GM21717 (cell line): ENCODE measurements around the gene DNAL1.
"Not testable (repeated sequence)": the region's sequence is repeated elsewhere in the genome, so short reads cannot be mapped to it uniquely, and the experiment has no call there.

ENCODE experiments used
- ATAC-seq: cut with Tn5 transposase; IDR thresholded peaks from one replicate; pipeline ENCODE4 v1.9.1; 2021; ENCODE audit warnings: mild to moderate bottlenecking, moderate library complexity; ENCODE audit not compliant: unreplicated experiment

The DNAL1 gene

DNA sequence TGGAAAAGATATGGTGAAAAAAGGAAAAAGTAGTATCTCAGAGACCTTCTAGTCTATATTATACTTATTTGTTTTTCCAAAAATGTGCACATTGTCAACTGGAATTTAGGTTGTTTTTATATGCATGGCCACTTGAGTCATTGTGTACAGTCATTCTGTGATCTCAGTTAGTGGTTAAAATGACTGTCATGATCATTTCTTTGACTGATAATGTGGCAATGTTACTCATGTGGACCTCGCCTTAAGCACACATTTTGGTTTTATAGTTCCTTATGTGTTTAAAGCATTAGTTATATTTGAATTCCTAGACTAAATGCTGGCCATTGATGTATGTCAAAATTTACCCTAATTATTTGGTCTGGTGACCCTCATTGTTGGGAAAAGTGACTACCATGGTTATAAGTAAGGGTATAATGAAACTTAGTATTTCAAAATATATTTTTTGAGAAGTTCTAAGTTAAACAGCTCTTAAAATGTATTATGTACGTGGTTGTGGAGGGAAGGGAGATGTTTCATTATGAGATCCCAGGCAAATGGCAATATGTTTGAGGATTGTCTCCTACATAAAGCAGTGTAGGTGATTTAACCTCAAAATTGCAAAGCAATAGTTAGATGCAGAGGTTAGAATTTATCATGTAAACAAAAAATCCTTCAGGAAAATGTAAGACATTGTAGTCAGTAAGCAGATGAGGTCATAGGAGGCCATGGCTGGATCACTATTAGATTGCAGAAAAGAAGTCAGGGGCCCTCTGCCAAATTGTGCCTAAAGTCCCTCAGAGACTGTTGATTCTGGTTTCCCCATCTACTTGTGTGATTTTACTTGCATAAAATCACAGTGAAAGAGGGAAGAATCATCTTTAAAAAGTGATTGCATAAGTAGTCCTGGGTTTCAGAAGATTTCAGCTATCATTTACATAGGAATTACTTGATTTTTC is 51.9 kb downstream of the DNAL1 start:
- ATAC-seq: peak; percentile 82

GRCh38 chr14:73700325-73700724 is 55.5 kb downstream of the DNAL1 start:
- ATAC-seq: no peak

DNA sequence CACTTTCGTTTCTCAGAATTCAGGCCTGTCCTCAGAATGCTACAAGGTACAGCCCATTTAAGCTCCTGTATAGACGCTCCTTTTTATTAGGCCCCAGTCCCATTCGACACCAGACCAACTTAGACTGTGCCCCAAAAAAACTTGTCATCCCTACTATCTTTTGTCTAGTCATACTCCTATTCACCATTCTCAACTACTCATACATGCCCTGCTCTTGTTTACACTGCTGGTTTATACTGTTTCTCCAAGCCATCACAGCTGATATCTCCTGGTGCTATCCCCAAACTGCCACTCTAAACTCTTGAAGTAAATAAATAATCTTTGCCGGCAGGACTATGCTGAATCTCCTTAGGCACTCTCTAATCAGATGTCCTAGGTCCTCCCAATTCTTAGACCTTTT is 63.3 kb downstream of the DNAL1 start:
- not testable (repeated sequence) for ATAC-seq

DNA sequence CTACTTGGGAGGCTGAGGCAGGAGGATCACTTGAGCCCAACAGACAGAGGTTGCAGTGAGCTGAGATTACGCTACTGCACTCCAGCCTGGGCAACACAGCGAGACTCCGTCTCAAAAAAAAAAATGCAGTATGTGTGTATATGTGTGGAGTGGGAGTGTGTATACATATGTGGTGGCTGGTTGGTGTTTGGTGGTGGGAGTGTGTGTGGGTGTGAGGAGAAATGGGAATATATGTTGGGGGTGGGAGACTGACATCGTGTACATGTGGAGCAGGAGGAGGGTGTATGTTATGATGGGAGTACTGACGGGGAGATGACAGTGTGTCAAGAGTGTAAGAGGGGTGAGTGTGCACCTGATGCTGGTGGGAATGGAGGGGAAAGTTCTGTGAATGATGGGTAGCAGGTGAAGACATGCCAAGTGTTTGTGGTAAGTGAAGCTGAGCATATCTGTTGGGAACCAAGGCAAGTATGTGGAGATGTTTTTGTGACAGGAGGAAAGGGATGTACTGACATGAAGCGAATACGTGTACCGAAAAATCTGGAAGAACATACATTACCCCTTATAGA is 65.2 kb downstream of the DNAL1 start:
- no peak for ATAC-seq

DNA sequence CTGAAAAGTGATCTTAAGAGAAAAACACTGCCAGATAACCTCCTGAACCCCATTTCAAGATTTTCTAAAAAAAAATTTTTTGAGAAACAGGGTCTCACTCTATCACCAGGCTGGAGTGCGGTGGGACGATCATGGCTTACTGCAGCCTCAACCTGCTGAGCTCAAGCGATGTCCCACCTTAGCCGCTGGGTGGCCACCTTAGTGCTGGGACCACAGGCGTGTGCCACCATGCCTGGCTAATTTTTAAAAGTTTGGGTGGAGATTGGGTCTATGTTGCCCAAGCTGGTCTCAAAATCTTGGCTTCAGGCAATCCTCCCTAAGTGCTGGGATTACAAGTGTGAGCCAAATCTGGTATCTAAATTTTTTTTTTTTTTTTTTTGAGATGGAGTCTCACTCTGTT is 66.0 kb downstream of the DNAL1 start:
- no peak for ATAC-seq

DNA sequence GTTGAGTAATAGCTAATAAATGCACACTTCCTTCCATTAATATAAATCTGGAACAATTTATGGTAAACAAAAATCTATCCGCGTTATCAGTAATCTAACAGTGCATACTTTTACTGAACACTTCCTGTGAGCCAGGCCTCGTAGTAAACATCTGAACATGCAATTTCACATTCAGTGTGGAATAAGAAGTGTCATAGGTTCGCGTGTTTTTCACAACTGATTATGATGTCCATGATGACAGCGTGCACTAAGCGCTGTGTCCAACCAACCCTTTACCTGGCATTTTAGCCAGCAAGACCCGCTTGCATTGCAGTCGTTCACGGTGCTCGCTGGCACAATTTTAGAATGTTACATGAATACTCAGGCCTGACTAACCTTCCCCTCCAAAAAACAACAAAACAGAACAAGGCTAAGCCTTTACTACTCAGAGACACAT is 67.3 kb downstream of the DNAL1 start:
- ATAC-seq: no peak

DNA sequence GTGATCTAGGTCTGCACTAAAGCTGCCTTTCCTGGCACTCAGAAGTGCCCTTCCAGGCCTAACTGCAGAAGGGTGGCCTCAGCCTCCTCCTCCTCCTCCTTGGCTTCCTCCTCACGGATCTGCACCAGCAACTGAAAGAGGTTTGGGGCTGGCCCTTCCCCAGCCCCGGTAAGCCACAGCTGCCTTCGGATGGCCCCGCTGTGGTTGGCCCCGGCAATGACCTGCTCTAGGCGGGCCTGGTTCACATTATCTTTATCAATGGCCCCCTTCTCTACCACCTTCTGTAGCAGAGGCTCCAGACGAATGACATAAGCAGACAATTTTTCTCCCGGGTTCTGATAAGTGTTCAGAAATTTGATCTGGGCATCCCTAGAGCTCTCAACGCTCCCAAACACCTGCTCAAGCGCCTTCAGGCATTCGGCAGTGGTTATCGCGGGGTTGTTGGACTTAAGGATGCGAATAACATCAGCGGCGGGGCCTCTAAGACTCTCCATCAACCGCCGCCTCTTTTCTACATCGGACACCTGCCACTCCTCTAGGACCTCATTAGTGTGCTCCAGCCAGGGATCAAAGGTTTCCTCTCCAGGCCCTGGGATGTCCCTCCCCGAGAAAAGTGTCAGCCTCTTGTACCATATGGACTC is 67.9 kb downstream of the DNAL1 start:
- peak; percentile 42 for ATAC-seq

GRCh38 chr14:73713206-73713802 is 68.5 kb downstream of the DNAL1 start:
- ATAC-seq: no peak

DNA sequence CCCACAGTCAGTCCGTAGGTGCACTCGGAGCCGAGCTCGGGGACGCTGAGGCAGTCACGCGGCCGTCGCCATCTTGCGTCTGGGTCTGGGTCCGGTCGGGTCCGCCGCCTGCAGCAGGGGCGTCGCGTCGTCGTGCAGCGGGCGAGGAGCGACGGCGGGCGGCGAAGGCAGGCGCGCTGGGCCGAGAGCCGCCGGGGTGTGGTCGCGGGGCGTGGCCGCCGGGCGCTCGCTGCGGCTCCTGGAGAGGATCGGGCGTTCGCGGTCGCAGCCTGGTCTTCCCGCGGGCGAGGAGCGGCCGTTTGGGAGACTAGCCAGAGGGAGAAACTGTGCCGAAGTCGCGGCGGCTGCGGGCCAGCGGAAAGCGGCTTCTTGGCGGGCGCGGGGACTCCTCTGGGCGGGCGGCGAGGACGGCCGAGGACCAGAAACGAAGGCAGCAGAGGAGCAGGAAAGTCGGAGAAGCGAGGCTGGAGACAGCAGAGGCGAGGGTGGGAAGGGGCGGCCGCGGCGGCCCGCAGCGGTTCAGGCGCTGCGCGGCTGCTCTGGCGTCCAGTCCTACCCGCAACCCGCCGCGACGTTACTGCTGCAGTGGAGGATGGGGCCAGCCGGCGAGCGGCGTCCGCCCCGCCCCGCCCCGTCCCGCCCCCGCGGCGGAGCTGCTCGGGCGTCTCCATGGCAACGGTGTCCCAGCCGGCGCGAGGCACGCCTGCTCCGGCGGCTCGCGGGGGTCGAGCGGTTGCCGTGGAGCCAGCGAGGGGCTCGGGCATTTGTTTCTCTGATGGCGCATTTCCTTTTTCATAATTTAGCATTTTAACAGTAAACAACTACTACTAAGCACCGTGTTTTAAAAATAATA is 69.2 kb downstream of the DNAL1 start, which contains the start of gene PNMA1:
Gene PNMA1 (minus strand): TSS at position 582 of the 853 bp plus-strand sequence. CDS start 745 bp downstream, outside the sequence.
- ATAC-seq: peak; percentile 71

GRCh38 chr14:73714656-73715081 is 69.9 kb downstream of the DNAL1 start:
- ATAC-seq: no peak

GRCh38 chr14:73715707-73716106 is 70.9 kb downstream of the DNAL1 start:
- ATAC-seq: no peak

DNA sequence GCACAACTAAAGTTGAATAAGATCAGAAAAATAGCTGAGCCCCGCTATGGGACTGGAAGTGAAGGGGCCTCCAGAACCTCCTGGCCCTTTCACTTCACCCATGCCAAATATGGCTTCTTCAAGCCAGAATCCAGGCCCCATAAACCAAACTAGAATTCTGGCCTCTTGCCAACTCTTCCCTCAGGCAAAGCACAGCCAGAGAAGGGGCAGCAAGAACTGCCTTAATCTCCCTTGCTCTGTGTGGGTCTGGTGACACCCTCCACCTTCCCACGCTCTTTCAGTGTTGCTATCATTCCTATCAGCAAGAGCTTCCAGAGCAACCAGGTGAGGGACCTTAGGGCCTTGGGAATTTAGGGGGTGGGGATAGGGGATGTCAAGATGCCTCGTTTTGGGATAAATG is 72.5 kb downstream of the DNAL1 start:
- ATAC-seq: no peak

DNA sequence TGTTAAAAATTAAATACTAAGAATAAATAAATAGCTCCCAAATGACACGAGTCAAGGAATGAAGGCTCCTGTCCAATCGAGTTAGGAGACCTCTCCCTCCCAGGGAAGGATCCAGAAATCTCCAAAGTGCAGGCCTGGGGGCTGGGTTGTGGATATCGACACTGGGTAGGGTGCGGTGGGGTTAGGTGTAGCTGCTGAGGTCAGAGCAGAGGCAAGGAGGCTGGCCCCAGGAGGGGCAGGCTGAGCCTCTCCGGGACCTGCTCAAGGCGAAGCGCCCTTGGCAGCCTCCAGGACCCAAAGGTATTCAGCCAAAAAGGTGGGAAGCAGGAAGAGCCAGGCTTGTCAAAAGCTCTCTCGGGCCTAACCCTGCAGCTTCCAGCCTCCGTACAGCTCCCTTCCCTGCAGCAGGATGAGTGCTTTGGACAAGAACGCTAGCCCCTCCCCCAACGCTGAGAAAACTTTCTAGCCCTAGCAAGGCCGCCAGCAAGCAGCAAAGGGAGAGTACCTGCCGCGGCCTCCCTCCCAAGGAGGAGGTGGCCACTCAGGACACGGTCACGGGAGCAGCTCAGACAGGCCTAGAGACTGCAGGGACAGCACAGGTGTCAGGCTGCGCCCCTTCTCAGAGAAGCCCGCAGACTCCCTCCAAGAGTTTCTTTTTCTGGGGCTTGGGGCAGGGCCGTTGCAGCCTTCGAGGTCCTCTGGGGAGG is 73.1 kb downstream of the DNAL1 start:
- no peak for ATAC-seq

GRCh38 chr14:73718418-73719251 is 73.8 kb downstream of the DNAL1 start:
- no peak for ATAC-seq

GRCh38 chr14:73719361-73719760 is 74.6 kb downstream of the DNAL1 start:
- ATAC-seq: no peak

DNA sequence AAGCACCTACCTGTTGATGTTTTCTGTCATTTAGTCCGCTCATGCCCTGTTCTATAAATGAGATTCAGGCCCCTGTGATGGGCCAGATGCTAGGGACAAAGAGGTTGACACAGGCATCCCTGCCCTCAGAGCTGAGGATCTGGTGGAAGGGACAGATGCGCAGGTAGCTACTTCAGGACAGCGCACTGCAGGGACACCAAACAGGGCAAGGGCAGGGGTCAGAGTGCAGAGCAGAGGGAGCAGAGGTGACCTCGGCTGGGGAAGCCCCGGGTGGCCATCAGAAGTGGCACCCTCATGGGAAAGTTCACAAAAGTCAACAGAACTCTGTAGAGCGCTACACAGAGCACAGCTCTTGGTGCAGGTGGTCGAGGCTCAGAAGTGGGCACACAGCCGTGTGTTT is 75.0 kb downstream of the DNAL1 start:
- ATAC-seq: no peak

DNA sequence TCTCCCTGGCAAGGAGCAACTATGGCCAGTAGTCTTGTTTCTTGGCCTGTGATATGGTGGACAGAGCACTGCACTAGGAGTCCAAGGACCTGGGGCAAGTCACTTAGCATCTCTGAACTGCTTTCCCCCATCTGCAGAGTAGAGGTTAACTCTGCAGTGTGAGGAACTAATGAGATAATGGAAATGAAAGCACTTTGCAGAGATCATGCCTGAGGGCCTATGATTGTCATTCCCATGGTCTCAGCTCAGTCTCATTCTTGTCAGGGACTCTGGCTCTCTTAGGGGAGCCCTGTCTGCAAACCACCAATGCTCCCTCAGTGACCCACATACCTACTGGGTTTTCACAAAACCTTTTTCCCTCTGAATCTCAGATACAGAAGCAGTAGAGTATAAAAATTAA is 75.8 kb downstream of the DNAL1 start:
- no peak for ATAC-seq

DNA sequence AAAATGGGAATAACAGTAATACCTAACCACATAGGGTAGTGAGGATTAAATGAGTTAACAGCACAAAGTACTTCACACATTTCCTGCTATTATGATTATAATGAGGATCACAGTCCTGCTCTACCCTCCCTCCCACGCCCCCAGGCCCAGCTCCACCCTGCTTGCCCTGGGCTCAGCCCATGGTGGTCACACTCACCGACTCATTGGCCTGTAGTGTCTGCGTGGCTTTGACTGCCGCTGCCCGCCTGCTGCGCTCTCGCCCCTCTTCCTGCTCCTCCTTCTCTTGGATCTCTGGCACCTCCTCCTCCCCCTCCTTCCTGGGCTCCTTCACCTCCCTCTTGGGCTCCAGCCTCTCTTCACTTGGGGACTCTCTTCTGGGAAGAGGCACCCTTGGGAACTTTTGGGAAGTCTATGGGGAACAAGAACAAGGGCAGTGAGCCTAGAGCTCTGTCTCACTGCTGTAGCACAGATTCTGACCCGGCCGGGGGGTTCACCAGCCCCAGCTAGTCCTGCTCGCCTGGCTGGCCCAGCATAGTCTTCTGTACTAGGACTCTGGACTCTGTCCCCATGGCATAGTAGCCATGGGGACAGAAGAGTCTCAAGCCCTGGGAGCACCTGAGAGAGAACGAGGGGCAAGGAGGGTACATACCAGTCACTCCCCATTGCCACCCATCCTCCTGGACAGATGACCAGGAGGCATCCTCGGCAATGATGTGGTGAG is 76.5 kb downstream of the DNAL1 start:
- no peak for ATAC-seq
